Retinal pigment epithelial cell (primary cell): Measurements from ENCODE around the gene USP27X.

Source experiments
- DNase-seq: peaks from one replicate; pipeline ENCODE4 v3.0.0-alpha.2; 2010; ENCODE audit warnings: low read depth
- H3K4me3 ChIP-seq: 2 replicates; pipeline ENCODE4 v1.5.1; 2011; ENCODE audit warnings: mild to moderate bottlenecking, low read length, control low read depth, moderate library complexity
- TF ChIP-seq, protein P1 (sequence below): conservative IDR thresholded peaks from 2 replicates; pipeline ENCODE4 v1.5.1; 2011; ENCODE audit warnings: low read depth, low read length, control low read depth, inconsistent platforms

The USP27X gene

GRCh38 chrX:49925176-49925575 is 45.9 kb downstream of the USP27X start:
- H3K4me3 ChIP-seq = no peak overlapping the region
- TF ChIP-seq, protein P1, sequence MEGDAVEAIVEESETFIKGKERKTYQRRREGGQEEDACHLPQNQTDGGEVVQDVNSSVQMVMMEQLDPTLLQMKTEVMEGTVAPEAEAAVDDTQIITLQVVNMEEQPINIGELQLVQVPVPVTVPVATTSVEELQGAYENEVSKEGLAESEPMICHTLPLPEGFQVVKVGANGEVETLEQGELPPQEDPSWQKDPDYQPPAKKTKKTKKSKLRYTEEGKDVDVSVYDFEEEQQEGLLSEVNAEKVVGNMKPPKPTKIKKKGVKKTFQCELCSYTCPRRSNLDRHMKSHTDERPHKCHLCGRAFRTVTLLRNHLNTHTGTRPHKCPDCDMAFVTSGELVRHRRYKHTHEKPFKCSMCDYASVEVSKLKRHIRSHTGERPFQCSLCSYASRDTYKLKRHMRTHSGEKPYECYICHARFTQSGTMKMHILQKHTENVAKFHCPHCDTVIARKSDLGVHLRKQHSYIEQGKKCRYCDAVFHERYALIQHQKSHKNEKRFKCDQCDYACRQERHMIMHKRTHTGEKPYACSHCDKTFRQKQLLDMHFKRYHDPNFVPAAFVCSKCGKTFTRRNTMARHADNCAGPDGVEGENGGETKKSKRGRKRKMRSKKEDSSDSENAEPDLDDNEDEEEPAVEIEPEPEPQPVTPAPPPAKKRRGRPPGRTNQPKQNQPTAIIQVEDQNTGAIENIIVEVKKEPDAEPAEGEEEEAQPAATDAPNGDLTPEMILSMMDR = no peak
- DNase-seq = no peak

- H3K4me3 ChIP-seq = no peak overlapping the region
- TF ChIP-seq, protein P1 = no peak
- DNase-seq = no peak
These were observed 50.8 kb downstream of the USP27X start for GRCh38 chrX:49930039-49930438.
